Duodenal mucosa (tissue), 2 donors: ENCODE data around the gene FBXO31.

Experiments used
- H3K27ac ChIP-seq: one replicate; pipeline ENCODE4 v1.7.0; 2013; ENCODE audit warnings: low read depth, low read length
- H3K27me3 ChIP-seq, 2 donors: one replicate each; pipeline ENCODE4 v1.7.0; 2013; ENCODE audit warnings: low read length in 2 of 2, control low read depth in 1 of 2; ENCODE audit not compliant: insufficient read depth in 2 of 2, control insufficient read depth in 1 of 2
- H3K36me3 ChIP-seq, 2 donors: one replicate each; pipeline ENCODE4 v1.7.0; 2013; ENCODE audit warnings: low read length in 2 of 2, control low read depth in 1 of 2; ENCODE audit not compliant: insufficient read depth in 2 of 2, control insufficient read depth in 1 of 2
- H3K4me1 ChIP-seq, 2 donors: one replicate each; pipeline ENCODE4 v1.7.0; 2013; ENCODE audit warnings: low read length in 2 of 2, control low read depth in 1 of 2; ENCODE audit not compliant: insufficient read depth in 2 of 2, control insufficient read depth in 1 of 2
- H3K4me3 ChIP-seq, 2 donors: one replicate each; pipeline ENCODE4 v1.7.0; 2013; ENCODE audit warnings: low read length in 2 of 2, low read depth in 1 of 2
- H3K9ac ChIP-seq, 2 donors: one replicate each; pipeline ENCODE4 v1.7.0; 2013; ENCODE audit warnings: low read length in 2 of 2, low read depth in 1 of 2
- H3K9me3 ChIP-seq, 2 donors: one replicate each; pipeline ENCODE4 v1.7.0; 2013; ENCODE audit warnings: low read length in 2 of 2, control low read depth in 1 of 2; ENCODE audit not compliant: control insufficient read depth in 1 of 2

The FBXO31 gene

DNA sequence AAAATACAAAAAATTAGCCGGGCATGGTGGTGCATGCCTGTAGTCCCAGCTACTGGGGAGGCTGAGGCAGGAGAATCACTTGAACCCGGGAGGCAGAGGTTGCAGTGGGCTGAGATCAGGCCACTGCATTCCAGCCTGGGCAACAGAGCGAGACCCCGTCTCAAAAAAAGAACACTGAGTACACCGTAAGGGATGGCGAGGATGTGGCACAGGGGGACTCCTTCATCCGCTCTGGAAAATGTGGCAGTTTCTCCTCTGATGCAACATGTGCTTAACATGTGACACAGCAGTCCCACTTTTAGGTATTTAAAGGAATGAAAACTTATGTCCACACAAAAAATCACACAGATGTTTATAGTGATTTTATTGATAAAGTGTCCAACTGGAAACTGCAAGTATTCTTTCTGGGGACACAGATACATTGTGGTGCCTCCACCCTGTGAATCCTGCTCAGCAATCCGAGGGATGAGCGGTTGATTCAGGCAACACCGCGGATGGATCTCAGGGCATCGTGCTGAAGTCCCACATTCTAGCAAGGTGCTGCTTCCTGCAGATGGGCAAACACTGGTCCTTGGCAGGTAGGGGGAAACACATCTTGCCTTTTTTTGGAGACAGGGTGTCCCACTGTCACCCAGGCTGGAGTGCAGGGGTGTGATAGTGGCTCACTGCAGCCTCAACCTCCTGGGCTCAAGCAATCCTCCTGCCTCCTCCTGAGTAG, 62.9 kb downstream of the FBXO31 start:
- H3K9me3 ChIP-seq = no peaks in the 10 kb centered on the region
- H3K27me3 ChIP-seq = no peaks in the 10 kb centered on the region
- H3K27ac ChIP-seq = no peak overlapping the region
- no peak overlapping the region for H3K4me3 ChIP-seq
- peaks cover 10 to 13% of the 10 kb centered on the region in 2 donors for H3K4me1 ChIP-seq
- H3K36me3 ChIP-seq = peaks cover 0 to 13% of the 10 kb centered on the region in 2 donors
- no peak overlapping the region for H3K9ac ChIP-seq

DNA sequence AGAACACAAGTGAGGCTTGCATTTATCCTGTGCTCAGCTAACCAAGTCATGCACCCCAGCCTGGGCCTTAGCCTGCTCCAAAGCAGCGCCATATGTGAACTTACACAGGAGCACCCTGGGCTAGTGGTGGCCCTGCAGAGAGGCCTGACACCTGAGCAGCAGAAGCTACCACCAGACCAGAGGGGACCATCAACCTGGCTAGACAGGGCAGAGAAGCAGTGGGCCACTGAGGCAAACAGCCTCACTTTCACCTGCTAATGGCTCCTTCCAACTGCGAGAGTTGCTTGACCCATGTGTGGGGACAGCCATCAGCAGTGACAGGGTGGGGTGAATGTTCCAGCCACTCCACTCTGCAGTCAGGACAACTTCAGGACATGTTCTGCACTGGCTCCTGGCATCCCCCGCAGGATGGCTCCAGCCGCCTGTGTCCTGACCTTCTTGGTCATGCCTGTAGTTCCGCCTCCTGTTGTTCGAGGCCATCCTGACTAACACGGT, 63.5 kb downstream of the FBXO31 start:
- Histone ChIP-seq H3K27ac (no peak overlapping the region), H3K9ac (no peak overlapping the region), H3K4me1 (peaks cover 10 to 13% of the 10 kb centered on the region in 2 donors), H3K9me3 (no peaks in the 10 kb centered on the region), H3K4me3 (no peak overlapping the region), H3K27me3 (no peaks in the 10 kb centered on the region), H3K36me3 (peaks cover 0 to 13% of the 10 kb centered on the region in 2 donors)

DNA sequence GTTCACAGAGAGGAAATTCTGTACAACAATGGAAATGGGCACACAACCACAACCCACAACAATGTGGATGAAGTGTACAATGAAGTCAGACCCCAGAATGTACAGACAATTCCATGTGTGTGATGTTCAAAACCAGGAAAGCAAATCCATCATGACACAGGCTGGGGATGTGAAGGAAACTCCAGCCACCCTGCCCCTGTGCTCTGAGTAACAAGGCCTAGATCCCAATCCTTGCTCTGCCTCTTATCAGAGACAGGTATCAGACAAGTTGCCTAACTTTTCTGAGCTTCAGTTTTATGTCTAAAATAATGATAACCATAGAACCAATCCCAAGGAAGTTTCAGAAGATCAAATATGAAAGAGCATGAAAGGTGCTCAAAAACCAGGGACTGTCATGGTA, 64.6 kb downstream of the FBXO31 start:
- Histone ChIP-seq H3K4me3 (no peak overlapping the region), H3K27ac (no peak overlapping the region), H3K36me3 (peaks cover 0 to 13% of the 10 kb centered on the region in 2 donors), H3K9me3 (no peaks in the 10 kb centered on the region), H3K27me3 (no peaks in the 10 kb centered on the region), H3K4me1 (peaks cover 10 to 13% of the 10 kb centered on the region in 2 donors), H3K9ac (no peak overlapping the region)

DNA sequence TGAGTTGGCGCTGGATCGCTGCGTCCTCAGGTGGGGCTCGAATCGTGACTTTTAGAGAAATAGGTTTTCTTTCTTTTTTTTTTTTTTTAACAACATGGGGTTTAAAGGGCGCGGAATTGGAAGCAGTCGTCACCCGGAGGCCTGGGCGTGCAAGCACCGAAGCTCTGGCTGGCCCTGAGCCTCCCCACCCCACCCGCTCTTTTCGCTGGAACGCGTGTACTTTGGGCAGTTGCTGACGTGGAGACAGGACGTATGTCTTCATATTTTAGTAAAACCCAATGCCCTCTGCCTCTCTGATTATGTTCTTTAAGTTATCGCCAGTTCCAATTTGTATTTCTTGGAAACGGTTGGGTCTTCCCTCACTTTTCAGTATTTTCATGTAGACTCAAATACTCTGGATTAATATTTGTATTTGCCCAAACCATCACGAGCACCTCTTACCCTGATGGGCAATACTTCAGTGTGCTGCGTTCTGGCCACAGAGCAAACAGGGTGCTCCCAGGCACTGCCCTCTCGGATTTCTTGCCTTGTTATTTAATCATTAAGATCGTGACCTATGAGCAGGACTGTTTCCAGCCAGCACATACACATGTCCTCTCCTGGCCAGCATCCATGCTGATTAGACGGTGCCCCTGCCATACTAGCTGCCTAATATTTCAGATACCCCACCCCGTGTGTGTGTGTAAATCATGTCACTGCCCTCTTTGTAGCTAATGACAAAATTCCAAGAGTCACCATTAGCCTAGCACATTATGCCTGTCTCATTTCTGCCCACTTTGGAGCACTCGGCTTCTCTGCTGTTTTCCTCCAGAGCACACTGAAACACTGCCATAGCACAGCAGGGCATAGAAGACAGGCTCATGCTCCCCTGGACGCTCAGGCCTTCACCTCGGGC, 65.6 kb downstream of the FBXO31 start:
- Histone ChIP-seq H3K4me1 (peaks cover 10 to 13% of the 10 kb centered on the region in 2 donors), H3K9me3 (no peaks in the 10 kb centered on the region), H3K27me3 (no peaks in the 10 kb centered on the region), H3K4me3 (peak overlapping the region; percentile 77 to 84), H3K27ac (no peak overlapping the region), H3K36me3 (peaks cover 0 to 10% of the 10 kb centered on the region in 2 donors), H3K9ac (peak overlapping the region; percentile 73 to 93)

DNA sequence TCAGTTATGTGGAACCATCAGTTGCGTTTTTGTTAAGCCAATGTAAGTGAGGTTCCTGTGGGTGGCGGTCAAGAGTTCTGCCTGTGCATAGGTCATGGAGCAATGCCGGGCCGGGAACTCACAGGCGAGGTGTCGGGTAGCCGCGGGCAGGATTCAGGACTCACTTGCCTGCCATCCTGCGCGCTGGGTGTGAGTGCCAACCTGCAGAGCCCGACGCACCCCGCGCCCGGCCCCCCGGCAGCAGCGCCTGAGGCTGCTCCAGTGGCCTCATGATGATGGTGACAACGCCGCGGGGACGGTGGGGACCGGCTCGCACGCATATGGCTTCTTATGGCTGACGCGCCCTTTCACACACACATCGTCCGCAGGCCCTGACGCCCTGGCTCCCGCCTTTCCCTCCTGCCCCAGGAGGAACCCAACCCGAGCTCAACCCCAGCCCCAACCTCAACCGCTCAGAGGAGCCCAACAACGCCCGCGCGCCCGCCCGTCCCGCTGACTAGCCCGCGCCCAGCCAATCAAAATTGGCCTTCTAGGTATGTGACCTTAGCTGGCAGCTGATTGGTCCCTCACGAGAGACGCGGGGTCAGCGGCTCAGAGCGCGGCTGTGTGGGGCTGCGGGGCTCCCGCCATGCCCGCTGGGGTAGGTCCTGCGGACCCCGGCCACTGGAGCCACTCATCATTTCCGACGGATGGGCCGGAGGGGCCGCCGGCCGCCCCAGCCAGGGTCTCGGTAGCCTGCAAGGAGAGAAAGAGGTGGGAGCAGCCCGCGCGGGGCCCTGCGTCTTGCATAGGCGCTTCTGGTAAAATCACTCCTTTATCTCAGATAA, 66.4 kb downstream of the FBXO31 start, which contains the start of gene C16orf95:
C16orf95 (minus strand) TSS at position 470 of the 827 bp plus-strand sequence; CDS start at position 320, 150 bp downstream.
- Histone ChIP-seq H3K36me3 (peaks cover 0 to 8% of the 10 kb centered on the region in 2 donors), H3K9ac (peak within 1 kb of the TSS; percentile 73 to 93), H3K9me3 (no peaks in the 10 kb centered on the region), H3K4me3 (peak within 1 kb of the TSS; percentile 77 to 84), H3K27me3 (no peaks in the 10 kb centered on the region), H3K4me1 (peaks cover 10 to 13% of the 10 kb centered on the region in 2 donors), H3K27ac (peak within 1 kb of the TSS; percentile 90)

DNA sequence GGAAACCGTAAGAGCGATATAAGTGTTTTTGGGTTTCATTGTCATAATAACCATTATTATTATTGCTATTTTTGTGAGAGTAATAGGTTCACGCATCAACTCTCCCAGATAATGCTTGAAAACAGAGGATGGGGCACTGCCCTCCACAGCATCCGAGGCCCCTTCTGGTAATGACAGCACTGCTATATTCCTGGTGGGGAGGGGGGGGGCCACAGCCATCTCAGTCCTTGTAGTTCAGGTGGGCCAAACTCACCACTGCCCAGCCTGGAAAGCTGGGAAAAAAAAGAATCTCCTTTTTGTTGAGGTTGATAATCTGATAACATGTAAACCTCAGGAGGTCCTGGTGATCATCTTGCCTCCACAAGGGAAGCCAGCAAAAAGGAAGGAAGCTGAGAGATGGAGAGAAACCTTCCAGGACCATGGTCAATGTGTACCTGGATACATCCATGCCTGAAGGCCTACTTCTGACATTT, 67.1 kb downstream of the FBXO31 start:
- Histone ChIP-seq H3K9me3 (no peaks in the 10 kb centered on the region), H3K4me1 (peaks cover 10 to 13% of the 10 kb centered on the region in 2 donors), H3K27ac (no peak overlapping the region), H3K36me3 (peaks cover 0 to 8% of the 10 kb centered on the region in 2 donors), H3K9ac (peak overlapping the region; percentile 73 to 93), H3K4me3 (peak overlapping the region; percentile 77 to 84), H3K27me3 (no peaks in the 10 kb centered on the region)

DNA sequence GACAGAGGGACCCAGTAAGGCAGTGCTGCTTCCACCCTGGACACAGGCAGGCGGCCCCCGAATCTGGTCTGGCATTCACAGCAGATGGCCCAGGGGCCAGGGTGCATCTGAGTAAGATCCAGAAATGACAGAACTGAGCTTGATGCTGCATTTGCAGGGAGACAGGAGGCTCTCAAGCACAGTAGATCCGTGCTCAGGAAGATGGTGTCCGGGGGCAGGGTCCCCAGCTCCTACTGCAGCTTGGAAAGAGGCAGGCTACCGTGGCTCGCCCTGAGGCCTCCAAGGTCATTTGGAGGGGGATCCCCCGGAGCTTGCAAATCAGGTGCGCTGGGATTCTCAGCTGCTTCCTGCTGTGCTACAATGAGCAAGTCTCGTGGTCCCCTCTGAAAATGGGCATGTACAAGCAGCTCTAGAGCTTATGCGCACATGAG, 68.6 kb downstream of the FBXO31 start:
- Histone ChIP-seq H3K9me3 (no peaks in the 10 kb centered on the region), H3K9ac (no peak overlapping the region)

DNA sequence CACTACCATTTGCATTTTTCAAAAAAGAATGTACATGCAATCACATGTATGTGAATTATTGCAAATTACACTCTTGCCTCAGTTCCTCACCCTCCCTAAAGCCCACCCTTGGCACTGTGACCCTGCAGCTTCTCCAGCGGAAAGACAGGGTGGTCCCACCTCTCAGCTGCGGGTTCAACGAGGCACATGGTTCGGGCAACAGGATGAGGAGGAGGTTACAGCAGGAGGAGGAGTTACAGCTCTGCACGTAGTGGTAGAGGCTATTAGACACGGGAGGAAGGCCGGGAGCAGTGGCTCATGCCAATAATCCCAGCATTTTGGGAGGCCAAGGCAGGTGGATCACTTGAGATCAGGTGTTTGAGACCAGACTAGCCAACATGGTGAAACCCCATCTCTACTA, 71.6 kb downstream of the FBXO31 start:
- no peaks in the 10 kb centered on the region for H3K36me3 ChIP-seq
- H3K4me1 ChIP-seq = no peaks in the 10 kb centered on the region
- H3K4me3 ChIP-seq = no peak overlapping the region
- no peak overlapping the region for H3K9ac ChIP-seq
- no peak overlapping the region for H3K27ac ChIP-seq
- H3K9me3 ChIP-seq = peaks cover 0 to 7% of the 10 kb centered on the region in 2 donors
- no peaks in the 10 kb centered on the region for H3K27me3 ChIP-seq

More for the DNA sequence above, 68.6 kb downstream of the FBXO31 start:
- Histone ChIP-seq H3K27ac (no peak overlapping the region), H3K36me3 (peaks cover 0 to 6% of the 10 kb centered on the region in 2 donors), H3K27me3 (no peaks in the 10 kb centered on the region), H3K4me1 (peaks cover 10 to 13% of the 10 kb centered on the region in 2 donors), H3K4me3 (no peak overlapping the region)

DNA sequence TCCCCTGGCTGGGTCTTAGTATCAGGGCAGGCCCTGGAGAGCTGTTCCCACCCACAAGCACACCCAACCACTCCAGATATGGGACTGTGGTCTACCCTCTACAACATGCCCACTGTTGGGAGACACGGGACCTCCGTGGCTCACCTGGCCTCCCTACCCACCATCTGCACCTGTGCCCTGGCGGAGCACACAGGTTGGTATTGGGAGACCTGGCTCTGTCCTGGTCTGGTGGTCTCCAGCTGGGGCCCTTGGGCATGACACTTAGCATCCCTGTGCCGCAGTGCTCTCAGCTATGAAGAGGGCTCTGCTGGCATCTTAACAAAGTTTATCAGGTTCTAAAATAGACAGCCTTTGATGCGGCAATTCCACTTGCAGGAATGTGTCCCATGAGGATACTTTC, 72.2 kb downstream of the FBXO31 start:
- Histone ChIP-seq H3K4me1 (no peaks in the 10 kb centered on the region), H3K4me3 (no peak overlapping the region)

More for the DNA sequence above, 72.2 kb downstream of the FBXO31 start:
- peak overlapping the region in 1 of 2 donors; percentile 25 for H3K9ac ChIP-seq
- peaks cover 0 to 7% of the 10 kb centered on the region in 2 donors for H3K9me3 ChIP-seq
- H3K36me3 ChIP-seq = no peaks in the 10 kb centered on the region
- H3K27me3 ChIP-seq = no peaks in the 10 kb centered on the region
- H3K27ac ChIP-seq = no peak overlapping the region
